Osteoblast (primary cell): Measurements from ENCODE around the gene OR5C1. TPM values are rescaled to one million over a fixed set of nuclear protein-coding genes. Genes with fewer than 3 reads are reported as not detected.

Experiments used
- DNase-seq: peaks from one replicate; pipeline ENCODE4 v3.0.0; 2011; ENCODE audit warnings: low spot score, mixed read lengths; ENCODE audit not compliant: insufficient read length; ENCODE audit errors: missing footprints
- H2AFZ ChIP-seq: 2 replicates; pipeline ENCODE4 v1.6.0; 2011; ENCODE audit warnings: mild to moderate bottlenecking, low read length
- H3K27ac ChIP-seq: 2 replicates; pipeline ENCODE4 v1.5.1; 2011; ENCODE audit warnings: mild to moderate bottlenecking, low read depth, low read length, moderate library complexity
- H3K27me3 ChIP-seq: 2 replicates; pipeline ENCODE4 v1.6.0; 2012; ENCODE audit warnings: mild to moderate bottlenecking, control low read depth, inconsistent platforms, low read length, moderate library complexity; ENCODE audit not compliant: insufficient read depth
- H3K36me3 ChIP-seq: 2 replicates; pipeline ENCODE4 v1.5.1; 2011; ENCODE audit warnings: mild to moderate bottlenecking, low read length, control low read depth, moderate library complexity; ENCODE audit not compliant: insufficient read depth
- H3K4me1 ChIP-seq: 2 replicates; pipeline ENCODE4 v1.5.1; 2011; ENCODE audit warnings: mild to moderate bottlenecking, low read length, control low read depth, moderate library complexity; ENCODE audit not compliant: insufficient read depth
- H3K4me2 ChIP-seq: 2 replicates; pipeline ENCODE4 v1.6.0; 2011; ENCODE audit warnings: mild to moderate bottlenecking, low read length; ENCODE audit not compliant: insufficient read depth
- H3K4me3 ChIP-seq: fragments of 200-600 bp; sonication (generic); 3 replicates; pipeline ENCODE4 v1.5.1; 2012; ENCODE audit warnings: mild to moderate bottlenecking, low read length, inconsistent platforms; ENCODE audit not compliant: insufficient read depth
- H3K79me2 ChIP-seq: 2 replicates; pipeline ENCODE4 v1.6.0; 2012; ENCODE audit warnings: mild to moderate bottlenecking, low read length, control low read depth, inconsistent platforms; ENCODE audit not compliant: insufficient read depth
- H3K9me3 ChIP-seq: 2 replicates; pipeline ENCODE4 v1.5.1; 2011; ENCODE audit warnings: low read depth, low read length, control low read depth
- H4K20me1 ChIP-seq: 2 replicates; pipeline ENCODE4 v1.6.0; 2012; ENCODE audit warnings: mild to moderate bottlenecking, low read length, control low read depth; ENCODE audit not compliant: insufficient read depth
- total RNA-seq: library from RNA; depleted of rRNA; stranded (reverse); fragments of >200 nt; gene quantifications from 2 replicates; pipeline ENCODE4 v1.2.3, GENCODE V29; 2012
- TF ChIP-seq, protein P1 (sequence below): IDR thresholded peaks from 2 replicates; pipeline ENCODE4 v1.5.1; 2011; ENCODE audit warnings: mild to moderate bottlenecking, low read depth, low read length, moderate library complexity; ENCODE audit errors: extremely low read depth

Gene OR5C1
- total RNA-seq, 1 donor, result not detected

DNA sequence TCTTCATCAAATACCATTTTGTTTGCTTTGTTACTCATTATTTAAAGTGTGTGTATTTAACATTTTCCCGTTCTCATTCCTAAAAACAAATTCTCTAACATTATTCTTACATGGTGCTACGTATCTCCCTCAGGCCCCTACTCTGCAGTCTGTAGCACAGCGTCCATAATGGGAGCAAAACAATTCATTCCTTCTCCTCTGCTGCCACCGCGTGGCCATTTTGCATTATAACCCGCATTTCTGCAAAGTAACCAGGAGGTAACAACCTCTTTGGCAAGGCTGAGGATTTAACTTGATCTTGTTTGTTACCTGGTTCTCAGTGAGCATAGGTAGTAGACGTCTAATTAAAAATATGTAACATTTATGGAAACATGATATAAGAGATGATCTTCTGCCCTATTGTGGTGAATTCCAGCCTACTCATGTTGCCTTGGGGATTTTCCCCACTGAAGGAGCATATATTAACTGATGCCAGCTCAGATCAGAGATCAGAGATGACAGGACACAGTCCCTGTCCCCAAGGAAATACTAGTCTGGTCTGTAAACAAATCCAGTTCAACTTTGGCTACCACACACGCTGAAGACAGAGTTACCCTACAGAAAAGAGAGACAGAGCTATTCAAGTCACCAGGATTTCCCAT, 21.7 kb downstream of the OR5C1 start:
- Histone ChIP-seq H4K20me1 (no peaks in the 10 kb centered on the region), H3K4me3 (no peak overlapping the region), H3K79me2 (no peaks in the 10 kb centered on the region), H3K4me2 (no peak overlapping the region), H2AFZ (no peak overlapping the region), H3K36me3 (no peaks in the 10 kb centered on the region), H3K4me1 (no peaks in the 10 kb centered on the region), H3K27me3 (no peaks in the 10 kb centered on the region), H3K9me3 (peaks cover 8% of the 10 kb centered on the region), H3K27ac (no peak overlapping the region)
- TF ChIP-seq, protein P1, sequence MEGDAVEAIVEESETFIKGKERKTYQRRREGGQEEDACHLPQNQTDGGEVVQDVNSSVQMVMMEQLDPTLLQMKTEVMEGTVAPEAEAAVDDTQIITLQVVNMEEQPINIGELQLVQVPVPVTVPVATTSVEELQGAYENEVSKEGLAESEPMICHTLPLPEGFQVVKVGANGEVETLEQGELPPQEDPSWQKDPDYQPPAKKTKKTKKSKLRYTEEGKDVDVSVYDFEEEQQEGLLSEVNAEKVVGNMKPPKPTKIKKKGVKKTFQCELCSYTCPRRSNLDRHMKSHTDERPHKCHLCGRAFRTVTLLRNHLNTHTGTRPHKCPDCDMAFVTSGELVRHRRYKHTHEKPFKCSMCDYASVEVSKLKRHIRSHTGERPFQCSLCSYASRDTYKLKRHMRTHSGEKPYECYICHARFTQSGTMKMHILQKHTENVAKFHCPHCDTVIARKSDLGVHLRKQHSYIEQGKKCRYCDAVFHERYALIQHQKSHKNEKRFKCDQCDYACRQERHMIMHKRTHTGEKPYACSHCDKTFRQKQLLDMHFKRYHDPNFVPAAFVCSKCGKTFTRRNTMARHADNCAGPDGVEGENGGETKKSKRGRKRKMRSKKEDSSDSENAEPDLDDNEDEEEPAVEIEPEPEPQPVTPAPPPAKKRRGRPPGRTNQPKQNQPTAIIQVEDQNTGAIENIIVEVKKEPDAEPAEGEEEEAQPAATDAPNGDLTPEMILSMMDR, result peak; percentile 76
- peak; percentile 89 for DNase-seq

DNA sequence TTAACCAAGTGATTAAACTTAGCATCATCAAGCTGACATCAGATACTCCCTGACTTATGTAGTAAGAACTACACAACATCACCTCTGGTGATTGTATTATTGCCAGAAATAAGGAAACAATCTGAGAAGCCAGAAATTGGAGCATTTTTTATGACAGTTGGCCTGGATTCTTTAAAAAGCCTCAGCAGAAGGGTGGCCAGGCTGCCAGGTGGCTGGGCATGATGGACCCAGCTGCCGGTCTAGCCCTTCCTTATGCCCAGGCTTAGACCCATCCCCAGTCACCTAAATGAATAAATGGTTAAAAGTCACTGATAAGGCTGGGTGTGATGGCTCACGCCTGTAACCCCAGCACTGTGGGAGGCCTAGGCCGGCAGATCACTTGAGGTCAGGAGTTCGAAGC, 24.0 kb downstream of the OR5C1 start:
- Histone ChIP-seq H3K9me3 (no peaks in the 10 kb centered on the region), H3K4me1 (no peaks in the 10 kb centered on the region), H4K20me1 (no peaks in the 10 kb centered on the region), H3K4me3 (no peak overlapping the region), H3K4me2 (no peak overlapping the region), H3K27me3 (no peaks in the 10 kb centered on the region), H3K36me3 (peaks cover 9% of the 10 kb centered on the region), H3K27ac (no peak overlapping the region), H2AFZ (no peak overlapping the region), H3K79me2 (no peaks in the 10 kb centered on the region)
- no peak for DNase-seq
- TF ChIP-seq, protein P1, result no peak

DNA sequence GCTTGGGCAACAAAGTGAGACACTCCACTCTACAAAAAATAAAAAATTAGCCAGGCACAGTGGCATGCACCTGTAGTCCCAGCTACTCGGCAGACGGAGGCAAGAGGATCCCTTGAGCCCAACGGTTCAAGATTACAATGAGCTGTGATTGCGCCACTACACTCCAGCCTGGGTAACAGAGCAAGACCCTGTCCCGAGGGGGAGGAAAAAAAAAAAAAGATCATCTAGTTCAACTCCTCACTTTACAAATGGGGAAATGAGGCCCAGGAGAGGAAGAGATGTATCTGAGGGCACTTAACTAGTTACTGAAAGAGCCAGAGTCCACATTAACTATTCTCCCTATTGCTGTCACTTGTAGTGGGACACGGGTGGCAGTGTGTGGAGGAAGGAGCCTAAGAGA, 25.8 kb downstream of the OR5C1 start:
- Histone ChIP-seq H3K27me3 (no peaks in the 10 kb centered on the region), H3K79me2 (no peaks in the 10 kb centered on the region), H3K4me2 (no peak overlapping the region), H3K4me3 (no peak overlapping the region), H3K27ac (no peak overlapping the region), H3K4me1 (no peaks in the 10 kb centered on the region), H3K9me3 (no peaks in the 10 kb centered on the region), H2AFZ (no peak overlapping the region), H4K20me1 (peaks cover 3% of the 10 kb centered on the region), H3K36me3 (peaks cover 17% of the 10 kb centered on the region)
- DNase-seq, result no peak
- TF ChIP-seq, protein P1, result no peak

DNA sequence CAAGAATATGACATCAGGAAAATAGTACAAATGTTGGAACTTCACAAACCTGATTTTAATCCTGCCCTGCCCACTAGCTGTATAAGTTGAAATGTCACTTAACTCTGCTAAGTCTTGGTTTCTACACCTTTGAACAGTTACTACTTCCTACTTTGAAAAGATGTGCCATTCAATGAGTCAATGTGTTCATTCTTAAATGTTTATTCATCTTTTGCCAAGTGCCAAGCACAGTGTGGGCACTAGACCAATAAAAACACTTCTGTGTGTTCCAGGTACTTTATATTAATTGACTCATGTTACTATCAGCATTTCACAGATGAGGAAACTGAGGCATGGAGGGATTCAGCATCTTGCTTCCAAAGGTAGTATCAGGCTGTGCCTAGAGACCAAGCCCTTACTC, 26.8 kb downstream of the OR5C1 start:
- peaks cover 6% of the 10 kb centered on the region for H3K4me1 ChIP-seq
- no peak overlapping the region for H3K4me3 ChIP-seq
- peaks cover 26% of the 10 kb centered on the region for H3K36me3 ChIP-seq
- H3K79me2 ChIP-seq, result no peaks in the 10 kb centered on the region
- no peak overlapping the region for H3K27ac ChIP-seq
- H4K20me1 ChIP-seq, result peaks cover 4% of the 10 kb centered on the region
- TF ChIP-seq, protein P1, result no peak
- H3K4me2 ChIP-seq, result no peak overlapping the region
- no peak for DNase-seq
- H2AFZ ChIP-seq, result no peak overlapping the region
- no peaks in the 10 kb centered on the region for H3K27me3 ChIP-seq
- H3K9me3 ChIP-seq, result no peaks in the 10 kb centered on the region
